K562 (cell line): Measurements from ENCODE around the gene ARHGDIA. TPM values are rescaled to one million over a fixed set of nuclear protein-coding genes. Genes with fewer than 3 reads are reported as not detected.

Experiments used
- CAMTA2 ChIP-seq: fragments of 250-450 bp; sonication (Bioruptor Pico); conservative IDR thresholded peaks from 2 replicates; pipeline ENCODE4 v1.5.1; 2022
- CBX8 ChIP-seq: fragments of 200-600 bp; sonication (generic); IDR thresholded peaks from 2 replicates; pipeline ENCODE4 v1.6.1; 2012; ENCODE audit warnings: borderline replicate concordance, mixed run types, low read depth, mild to moderate bottlenecking, moderate library complexity, mixed read lengths, low read length, control low read depth, inconsistent platforms; ENCODE audit not compliant: poor library complexity, severe bottlenecking; ENCODE audit errors: extremely low read depth
- ESRRB ChIP-seq: fragments of 250-450 bp; sonication (Bioruptor Pico); IDR thresholded peaks from 2 replicates; pipeline ENCODE4 v1.5.0; 2020; ENCODE audit warnings: mild to moderate bottlenecking, moderate library complexity, borderline replicate concordance
- FOSL1 ChIP-seq: fragments of 200-800 bp; sonication (Bioruptor generic); conservative IDR thresholded peaks from 2 replicates; pipeline ENCODE4 v1.6.1; 2016; ENCODE audit warnings: missing genetic modification characterization, missing compliant biosample characterization
- JUN ChIP-seq, 2 experiments: sonication (generic) in 1 of 2; formaldehyde crosslinking in 1 of 2; IDR thresholded peaks; 2 replicates each; pipeline versions ENCODE4 v1.6.1 to v1.8.0; 2012 to 2022; ENCODE audit warnings: borderline replicate concordance in 2 of 2, mild to moderate bottlenecking in 2 of 2, improper control_type of control experiment in 1 of 2, low read depth in 1 of 2, low read length in 1 of 2, missing genetic modification reagents in 1 of 2
- KAT7 ChIP-seq: sonication (generic); formaldehyde crosslinking; IDR thresholded peaks from 2 replicates; pipeline ENCODE4 v1.8.0; 2022; ENCODE audit warnings: missing genetic modification reagents, mild to moderate bottlenecking, borderline replicate concordance
- NEUROD1 ChIP-seq: fragments of 150-350 bp; IDR thresholded peaks from 2 replicates; pipeline ENCODE4 v1.6.1; 2014; ENCODE audit warnings: borderline replicate concordance, low read length, low read depth; ENCODE audit not compliant: partially characterized antibody
- RBM14 ChIP-seq: fragments of 200-400 bp; formaldehyde crosslinking; IDR thresholded peaks from 2 replicates; pipeline ENCODE4 v1.6.1; 2018; ENCODE audit warnings: low read depth, mild to moderate bottlenecking, low read length, moderate library complexity, borderline replicate concordance; ENCODE audit not compliant: insufficient read depth
- RBM39 ChIP-seq: fragments of 200-400 bp; formaldehyde crosslinking; optimal IDR thresholded peaks from 2 replicates; pipeline ENCODE3; 2018; ENCODE audit warnings: low read depth, low read length
- SAFB ChIP-seq: fragments of 200-400 bp; formaldehyde crosslinking; IDR thresholded peaks from 2 replicates; pipeline ENCODE4 v1.6.1; 2017; ENCODE audit warnings: low read depth, low read length, borderline replicate concordance
- SMARCA4 ChIP-seq: fragments of 450-650 bp; IDR thresholded peaks from 2 replicates; pipeline ENCODE4 v1.6.1; 2016
- SP2 ChIP-seq: IDR thresholded peaks from 2 replicates; pipeline ENCODE4 v1.6.1; 2011; ENCODE audit warnings: mild to moderate bottlenecking, low read depth, low read length, moderate library complexity; ENCODE audit not compliant: poor library complexity, severe bottlenecking; ENCODE audit errors: extremely low read depth
- TAF9B ChIP-seq: fragments of 450-650 bp; IDR thresholded peaks from 2 replicates; pipeline ENCODE4 v1.6.1; 2018; ENCODE audit warnings: mild to moderate bottlenecking; ENCODE audit not compliant: partially characterized antibody
- TBP ChIP-seq: optimal IDR thresholded peaks from 2 replicates; pipeline ENCODE3; 2011; ENCODE audit warnings: low read depth, low read length, improper control_type of control experiment
- TCFL5 ChIP-seq: fragments of 250-450 bp; sonication (Bioruptor Pico); conservative IDR thresholded peaks from 2 replicates; pipeline ENCODE4 v1.6.1; 2021; ENCODE audit warnings: mild to moderate bottlenecking, moderate library complexity, matching md5 sums
- ZNF311 ChIP-seq: fragments of 250-450 bp; sonication (Bioruptor Pico); IDR thresholded peaks from 2 replicates; pipeline ENCODE4 v1.4.0; 2020; ENCODE audit warnings: mild to moderate bottlenecking, moderate library complexity
- ZNF583 ChIP-seq: fragments of 250-450 bp; sonication (Bioruptor Pico); IDR thresholded peaks from 2 replicates; pipeline ENCODE4 v1.4.0; 2020
- polyA plus RNA-seq, 8 experiments: library from polyadenylated mRNA; depleted of rRNA in 4 of 8; stranded (reverse) in 5 of 8; unstranded in 3 of 8; fragments of >200 nt; fragmentation: Nextera tagmentation in 2 of 8; fragmentation: Illumina TruSeq in 1 of 8; extraction: Ambion mirVana in 2 of 8; extraction: Trizol in 1 of 8; gene quantifications; 2 replicates each; pipeline versions ENCODE4 v1.2.1 to v1.2.3, GENCODE V29; 2011 to 2014; ENCODE audit warnings: inconsistent platforms in 1 of 8, missing spikeins in 1 of 8
- total RNA-seq, 7 experiments: library from RNA; depleted of rRNA in 6 of 7; stranded (reverse); fragments of >200 nt in 6 of 7; fragmentation: Illumina TruSeq in 2 of 7; extraction: Trizol in 2 of 7; gene quantifications; 2 replicates each; pipeline versions ENCODE4 v1.2.1 to v1.2.3, GENCODE V29; 2011 to 2021; ENCODE audit warnings: low replicate concordance in 1 of 7
- TF ChIP-seq, protein P1 (sequence below): sonication (generic); formaldehyde crosslinking; IDR thresholded peaks from 2 replicates; pipeline ENCODE4 v1.8.1; 2023; ENCODE audit warnings: mild to moderate bottlenecking, missing genetic modification reagents
- TF ChIP-seq, protein P2 (sequence below): fragments of 450-650 bp; IDR thresholded peaks from 2 replicates; pipeline ENCODE4 v1.6.1; 2017; ENCODE audit warnings: antibody characterized with exemption
- TF ChIP-seq, protein P3 (sequence below): fragments of 150-350 bp; conservative IDR thresholded peaks from 2 replicates; pipeline ENCODE4 v1.6.1; 2014; ENCODE audit warnings: low read length

Gene ARHGDIA
- total and polyA plus RNA-seq, 9 of the 15 experiments (the other 6 are each of a cell fraction or from before 2014, with no cell fraction given): 9.6 to 340 (median 97.6) TPM

DNA sequence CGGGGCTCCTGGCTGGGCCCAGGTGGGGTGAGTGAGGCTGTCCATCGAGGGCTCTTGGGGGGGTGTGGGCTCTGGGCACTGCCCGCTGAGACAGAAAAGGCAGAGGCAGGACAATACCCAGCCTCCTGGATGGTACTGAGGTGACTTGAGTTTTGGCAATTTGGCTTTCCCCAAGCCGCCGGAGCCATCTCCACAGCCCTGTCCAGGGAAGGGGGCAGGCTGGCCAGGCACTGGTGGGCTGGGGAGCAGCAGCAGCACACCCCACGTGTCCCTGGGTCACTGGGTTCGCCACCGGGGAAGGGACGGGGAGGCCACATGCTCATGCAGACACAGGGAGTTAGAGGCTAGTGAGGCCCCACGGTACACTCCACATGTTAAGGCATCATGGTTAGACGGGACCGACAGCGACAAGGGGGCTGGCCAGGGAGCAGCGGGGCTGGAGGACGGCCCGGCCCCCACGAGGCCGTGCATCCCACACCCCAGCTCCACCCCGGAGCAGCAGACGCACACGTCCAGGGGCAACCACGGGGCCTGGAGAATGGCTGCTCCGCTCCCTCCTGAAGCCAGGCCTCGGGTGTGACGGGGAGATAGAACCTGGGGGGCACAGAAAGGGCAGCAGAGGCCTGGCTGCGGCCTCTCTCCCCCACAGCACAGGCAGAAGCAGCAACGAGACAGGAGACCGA, 3.0 kb downstream of the ARHGDIA start (continued):
- TF ChIP-seq, protein P1, sequence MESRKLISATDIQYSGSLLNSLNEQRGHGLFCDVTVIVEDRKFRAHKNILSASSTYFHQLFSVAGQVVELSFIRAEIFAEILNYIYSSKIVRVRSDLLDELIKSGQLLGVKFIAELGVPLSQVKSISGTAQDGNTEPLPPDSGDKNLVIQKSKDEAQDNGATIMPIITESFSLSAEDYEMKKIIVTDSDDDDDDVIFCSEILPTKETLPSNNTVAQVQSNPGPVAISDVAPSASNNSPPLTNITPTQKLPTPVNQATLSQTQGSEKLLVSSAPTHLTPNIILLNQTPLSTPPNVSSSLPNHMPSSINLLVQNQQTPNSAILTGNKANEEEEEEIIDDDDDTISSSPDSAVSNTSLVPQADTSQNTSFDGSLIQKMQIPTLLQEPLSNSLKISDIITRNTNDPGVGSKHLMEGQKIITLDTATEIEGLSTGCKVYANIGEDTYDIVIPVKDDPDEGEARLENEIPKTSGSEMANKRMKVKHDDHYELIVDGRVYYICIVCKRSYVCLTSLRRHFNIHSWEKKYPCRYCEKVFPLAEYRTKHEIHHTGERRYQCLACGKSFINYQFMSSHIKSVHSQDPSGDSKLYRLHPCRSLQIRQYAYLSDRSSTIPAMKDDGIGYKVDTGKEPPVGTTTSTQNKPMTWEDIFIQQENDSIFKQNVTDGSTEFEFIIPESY (CRISPR knock-in tag): peak; percentile 52; the same call in 1 of the 2 replicates
- TF ChIP-seq CBX8 (no peak), JUN (IDR thresholded peaks at IDR 0.05; ENCODE audit: borderline replicate concordance, low read depth, low read length) (no peak), JUN (CRISPR knock-in tag; IDR thresholded peaks at IDR 0.05; ENCODE audit: borderline replicate concordance) (no peak), CAMTA2 (CRISPR knock-in tag) (0 out of 2 replicates have a peak, but pooled peaks have one; percentile 7), SAFB (0 out of 2 replicates have a peak, but pooled peaks have one; percentile 25), RBM14 (no peak), FOSL1 (tag) (0 out of 2 replicates have a peak, but pooled peaks have one; percentile 33), ZNF583 (0 out of 2 replicates have a peak, but pooled peaks have one; percentile 15), NEUROD1 (no peak), TBP (no peak), ESRRB (CRISPR knock-in tag) (peak; percentile 72; the same call in 1 of the 2 replicates), SP2 (no peak), RBM39 (peak; percentile 38), TAF9B (no peak), TCFL5 (CRISPR knock-in tag) (no peak), KAT7 (CRISPR knock-in tag) (peak; percentile 52; the same call in 1 of the 2 replicates), SMARCA4 (no peak), ZNF311 (CRISPR knock-in tag) (no peak)
- TF ChIP-seq, protein P2, sequence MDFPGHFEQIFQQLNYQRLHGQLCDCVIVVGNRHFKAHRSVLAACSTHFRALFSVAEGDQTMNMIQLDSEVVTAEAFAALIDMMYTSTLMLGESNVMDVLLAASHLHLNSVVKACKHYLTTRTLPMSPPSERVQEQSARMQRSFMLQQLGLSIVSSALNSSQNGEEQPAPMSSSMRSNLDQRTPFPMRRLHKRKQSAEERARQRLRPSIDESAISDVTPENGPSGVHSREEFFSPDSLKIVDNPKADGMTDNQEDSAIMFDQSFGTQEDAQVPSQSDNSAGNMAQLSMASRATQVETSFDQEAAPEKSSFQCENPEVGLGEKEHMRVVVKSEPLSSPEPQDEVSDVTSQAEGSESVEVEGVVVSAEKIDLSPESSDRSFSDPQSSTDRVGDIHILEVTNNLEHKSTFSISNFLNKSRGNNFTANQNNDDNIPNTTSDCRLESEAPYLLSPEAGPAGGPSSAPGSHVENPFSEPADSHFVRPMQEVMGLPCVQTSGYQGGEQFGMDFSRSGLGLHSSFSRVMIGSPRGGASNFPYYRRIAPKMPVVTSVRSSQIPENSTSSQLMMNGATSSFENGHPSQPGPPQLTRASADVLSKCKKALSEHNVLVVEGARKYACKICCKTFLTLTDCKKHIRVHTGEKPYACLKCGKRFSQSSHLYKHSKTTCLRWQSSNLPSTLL: no peak
- TF ChIP-seq, protein P3, sequence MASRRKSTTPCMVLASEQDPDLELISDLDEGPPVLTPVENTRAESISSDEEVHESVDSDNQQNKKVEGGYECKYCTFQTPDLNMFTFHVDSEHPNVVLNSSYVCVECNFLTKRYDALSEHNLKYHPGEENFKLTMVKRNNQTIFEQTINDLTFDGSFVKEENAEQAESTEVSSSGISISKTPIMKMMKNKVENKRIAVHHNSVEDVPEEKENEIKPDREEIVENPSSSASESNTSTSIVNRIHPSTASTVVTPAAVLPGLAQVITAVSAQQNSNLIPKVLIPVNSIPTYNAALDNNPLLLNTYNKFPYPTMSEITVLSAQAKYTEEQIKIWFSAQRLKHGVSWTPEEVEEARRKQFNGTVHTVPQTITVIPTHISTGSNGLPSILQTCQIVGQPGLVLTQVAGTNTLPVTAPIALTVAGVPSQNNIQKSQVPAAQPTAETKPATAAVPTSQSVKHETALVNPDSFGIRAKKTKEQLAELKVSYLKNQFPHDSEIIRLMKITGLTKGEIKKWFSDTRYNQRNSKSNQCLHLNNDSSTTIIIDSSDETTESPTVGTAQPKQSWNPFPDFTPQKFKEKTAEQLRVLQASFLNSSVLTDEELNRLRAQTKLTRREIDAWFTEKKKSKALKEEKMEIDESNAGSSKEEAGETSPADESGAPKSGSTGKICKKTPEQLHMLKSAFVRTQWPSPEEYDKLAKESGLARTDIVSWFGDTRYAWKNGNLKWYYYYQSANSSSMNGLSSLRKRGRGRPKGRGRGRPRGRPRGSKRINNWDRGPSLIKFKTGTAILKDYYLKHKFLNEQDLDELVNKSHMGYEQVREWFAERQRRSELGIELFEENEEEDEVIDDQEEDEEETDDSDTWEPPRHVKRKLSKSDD: no peak
